T-cell (primary cell): ENCODE measurements around the gene C12orf75. TPM values are rescaled to one million over a fixed set of nuclear protein-coding genes. Genes with fewer than 3 reads are reported as not detected.
"Not testable (repeated sequence)": the region's sequence is repeated elsewhere in the genome, so short reads cannot be mapped to it uniquely, and the experiment has no call there.

Experiments used
- ATAC-seq, 4 experiments: fragments of 200-7000 bp in 3 of 4; fragments of 150-1000 bp in 1 of 4; cut with Tn5 transposase; replicated peaks in 1 of 4; 1 replicate in 3 of 4; 2 replicates in 1 of 4; pipeline ENCODE4 v1.10.0; 2021; ENCODE audit warnings: moderate library complexity in 3 of 4, mild to moderate bottlenecking in 2 of 4, moderate number of reproducible peaks in 1 of 4
- CTCF ChIA-PET, 2 donors: fragments of 300-600 bp; sonication (Branson Sonifier 250); formaldehyde crosslinking; loops; one replicate each; lab custom pipeline; 2022; ENCODE audit warnings: antibody characterized with exemption in 2 of 2; lab: Charles Lee
- POLR2A ChIA-PET, 2 donors: fragments of 300-600 bp; sonication (Branson Sonifier 250); formaldehyde crosslinking; loops; one replicate each; lab custom pipeline; 2022; ENCODE audit warnings: antibody characterized with exemption in 2 of 2; lab: Charles Lee
- DNase-seq, 35 experiments: peaks; one replicate each; pipeline versions ENCODE4 v3.0.0 to v3.0.0-alpha.2; 2013 to 2023
- H3K27ac ChIP-seq: one replicate; pipeline ENCODE4 v1.5.1; 2013; ENCODE audit warnings: low read length
- H3K27me3 ChIP-seq, 2 experiments: replicated peaks in 1 of 2; 1 replicate in 1 of 2; 2 replicates in 1 of 2; pipeline versions ENCODE4 v1.6.1 to v1.7.0; 2013; ENCODE audit warnings: low read length in 1 of 2, mixed read lengths in 1 of 2; ENCODE audit not compliant: control insufficient read depth in 2 of 2, insufficient read depth in 2 of 2; ENCODE audit errors: extremely low read depth in 1 of 2
- H3K36me3 ChIP-seq, 2 donors: 1 replicate in 1 of 2; 2 replicates in 1 of 2; pipeline versions ENCODE4 v1.6.1 to v1.7.0; 2013; ENCODE audit warnings: low read length in 1 of 2; ENCODE audit not compliant: control insufficient read depth in 2 of 2, insufficient read depth in 1 of 2; ENCODE audit errors: extremely low read depth in 1 of 2
- H3K4me1 ChIP-seq, 2 experiments: 1 replicate in 1 of 2; 2 replicates in 1 of 2; pipeline versions ENCODE4 v1.6.1 to v1.7.0; 2013; ENCODE audit warnings: low read length in 2 of 2, mixed read lengths in 1 of 2; ENCODE audit not compliant: insufficient read depth in 2 of 2, control insufficient read depth in 1 of 2; ENCODE audit errors: extremely low read depth in 1 of 2
- H3K4me3 ChIP-seq, 2 donors: 1 replicate in 1 of 2; 2 replicates in 1 of 2; pipeline versions ENCODE4 v1.5.1 to v1.7.0; 2013; ENCODE audit warnings: mild to moderate bottlenecking in 2 of 2, low read length in 1 of 2, moderate library complexity in 1 of 2; ENCODE audit not compliant: control insufficient read depth in 1 of 2; ENCODE audit errors: extremely low read depth in 1 of 2
- H3K9me3 ChIP-seq: 2 replicates; pipeline ENCODE4 v1.7.0; 2013
- H3K27ac Mint-ChIP-seq, 2 donors: one replicate each; pipeline ENCODE4 v1.8.0; 2020 to 2021; ENCODE audit warnings: mild to moderate bottlenecking in 2 of 2, mixed read lengths in 2 of 2
- H3K27me3 Mint-ChIP-seq, 2 donors: one replicate each; pipeline ENCODE4 v1.8.0; 2021 to 2022; ENCODE audit warnings: mixed read lengths in 2 of 2
- H3K36me3 Mint-ChIP-seq: one replicate; pipeline ENCODE4 v1.8.0; 2021; ENCODE audit warnings: mixed read lengths
- H3K4me1 Mint-ChIP-seq, 3 donors: one replicate each; pipeline ENCODE4 v1.8.0; 2020 to 2022; ENCODE audit warnings: mixed read lengths in 3 of 3, mild to moderate bottlenecking in 1 of 3
- H3K4me3 Mint-ChIP-seq, 3 donors: one replicate each; pipeline ENCODE4 v1.8.0; 2020 to 2022; ENCODE audit warnings: mild to moderate bottlenecking in 3 of 3, mixed read lengths in 3 of 3, moderate library complexity in 3 of 3
- H3K9me3 Mint-ChIP-seq, 3 donors: one replicate each; pipeline ENCODE4 v1.8.0; 2020 to 2022; ENCODE audit warnings: mixed read lengths in 3 of 3
- WGBS: methylation state at CpG from one replicate; pipeline ENCODE4 v1.1.5; 2013; ENCODE audit warnings: missing lambda C conversion rate; ENCODE audit not compliant: insufficient coverage; 5-methylcytosine and 5-hydroxymethylcytosine counted together
- total RNA-seq, 35 experiments: library from RNA in 6 of 35; stranded (reverse) in 6 of 35; fragments of 120-200 nt in 1 of 35; gene quantifications; one replicate each; pipeline versions ENCODE4 v1.2.1 to v1.2.4 and lab custom pipeline; 2013 to 2026

C12orf75 gene
- total RNA-seq, 5 donors from 2014 or later (not counting 1 experiment from before 2014, with no cell fraction given): 14.9 to 50.1 (median 20.2) TPM

GRCh38 chr12:105336411-105336810 is 5.9 kb downstream of the C12orf75 start:
- Mint-ChIP-seq H3K27ac (no peak overlapping the region), H3K9me3 (peaks cover 5 to 6% (median 6%) of the 10 kb centered on the region in 3 donors), H3K4me1 (peaks cover 48 to 54% (median 51%) of the 10 kb centered on the region in 3 donors), H3K27me3 (no peaks in the 10 kb centered on the region), H3K36me3 (peaks cover 19% of the 10 kb centered on the region), H3K4me3 (no peak overlapping the region)
- Histone ChIP-seq H3K27ac (no peak overlapping the region), H3K4me3 (no peak overlapping the region), H3K4me1 (peaks cover 18% of the 10 kb centered on the region in 2 experiments), H3K9me3 (no peaks in the 10 kb centered on the region), H3K36me3 (peaks cover 3 to 4% of the 10 kb centered on the region in 2 donors), H3K27me3 (no peaks in the 10 kb centered on the region)
- ChIA-PET POLR2A (no interaction called here), CTCF (no interaction called here)
- DNase-seq (no peak), ATAC-seq (no peak)
- WGBS: 96% methylated on average over 6 of the region's 7 CpGs

GRCh38 chr12:105337391-105337790 is 6.9 kb downstream of the C12orf75 start:
- Histone ChIP-seq H3K27ac (no peak overlapping the region), H3K4me3 (no peak overlapping the region), H3K4me1 (peaks cover 8 to 9% of the 10 kb centered on the region in 2 experiments), H3K27me3 (no peaks in the 10 kb centered on the region), H3K36me3 (peaks cover 3 to 4% of the 10 kb centered on the region in 2 donors), H3K9me3 (no peaks in the 10 kb centered on the region)
- 100% methylated on average over 2 of the region's 3 CpGs for WGBS
- no peak overlapping the region for H3K4me3 Mint-ChIP-seq
- ATAC-seq: no peak
- H3K27me3 Mint-ChIP-seq: no peaks in the 10 kb centered on the region
- no peak for DNase-seq
- peaks cover 25% of the 10 kb centered on the region for H3K36me3 Mint-ChIP-seq
- ChIA-PET POLR2A (no interaction called here), CTCF (no interaction called here)
- H3K27ac Mint-ChIP-seq: no peak overlapping the region
- H3K4me1 Mint-ChIP-seq: peaks cover 39 to 44% (median 42%) of the 10 kb centered on the region in 3 donors
- peaks cover 5 to 10% (median 6%) of the 10 kb centered on the region in 3 donors for H3K9me3 Mint-ChIP-seq

- Mint-ChIP-seq H3K4me3 (no peak overlapping the region), H3K27ac (no peak overlapping the region), H3K27me3 (no peaks in the 10 kb centered on the region), H3K4me1 (peaks cover 29 to 33% (median 31%) of the 10 kb centered on the region in 3 donors), H3K9me3 (peaks cover 5 to 10% (median 6%) of the 10 kb centered on the region in 3 donors), H3K36me3 (peaks cover 25% of the 10 kb centered on the region)
- Histone ChIP-seq H3K36me3 (peaks cover 3 to 4% of the 10 kb centered on the region in 2 donors), H3K9me3 (no peaks in the 10 kb centered on the region), H3K27ac (no peak overlapping the region), H3K4me1 (peaks cover 0 to 3% of the 10 kb centered on the region in 2 experiments), H3K4me3 (no peak overlapping the region), H3K27me3 (no peaks in the 10 kb centered on the region)
- ChIA-PET POLR2A (interaction anchor here (0.6 to 0.8 kb wide), 2 partner anchors 42 to 859 kb away, joined by 4 to 5 read pairs; no protein-coding TSS in a partner anchor), CTCF (interaction anchor here in 1 of 2 donors (0.7 kb wide), 1 partner anchor 44 kb away, joined by 3 read pairs; no protein-coding TSS in a partner anchor)
- DNase-seq (no peak), ATAC-seq (no peak)
- no CpG with 5 or more reads among the region's 1 CpG for WGBS
Observed at GRCh38 chr12:105338966-105339365, 8.5 kb downstream of the C12orf75 start.

- Histone ChIP-seq H3K27me3 (no peaks in the 10 kb centered on the region), H3K4me3 (no peak overlapping the region), H3K27ac (no peak overlapping the region), H3K36me3 (peaks cover 3 to 4% of the 10 kb centered on the region in 2 donors), H3K4me1 (no peaks in the 10 kb centered on the region), H3K9me3 (no peaks in the 10 kb centered on the region)
- Mint-ChIP-seq H3K27ac (no peak overlapping the region), H3K9me3 (peaks cover 5 to 10% (median 6%) of the 10 kb centered on the region in 3 donors), H3K4me1 (peaks cover 12 to 16% (median 13%) of the 10 kb centered on the region in 3 donors), H3K36me3 (peaks cover 25% of the 10 kb centered on the region), H3K4me3 (no peak overlapping the region), H3K27me3 (no peaks in the 10 kb centered on the region)
- CTCF ChIA-PET: no interaction called here
- POLR2A ChIA-PET: no interaction called here
- DNase-seq: no peak
- no CpG with 5 or more reads among the region's 2 CpGs for whole genome bisulfite sequencing
- ATAC-seq: no peak
Observed at GRCh38 chr12:105341010-105341409, 10.5 kb downstream of the C12orf75 start.

GRCh38 chr12:105341620-105342019 is 11.1 kb downstream of the C12orf75 start:
- H3K36me3 ChIP-seq, H3K27me3 Mint-ChIP-seq, H3K27ac Mint-ChIP-seq, H3K4me3 Mint-ChIP-seq, H3K9me3 ChIP-seq, H3K4me1 ChIP-seq, H3K27ac ChIP-seq, CTCF ChIA-PET, POLR2A ChIA-PET, H3K4me3 ChIP-seq, ATAC-seq, DNase-seq, H3K27me3 ChIP-seq: not testable (repeated sequence)
- Mint-ChIP-seq H3K9me3 (peaks cover 5 to 10% (median 6%) of the 10 kb centered on the region in 3 donors), H3K36me3 (peaks cover 25% of the 10 kb centered on the region), H3K4me1 (peaks cover 7 to 11% (median 7%) of the 10 kb centered on the region in 3 donors)
- WGBS: no CpG with 5 or more reads among the region's 1 CpG

DNA sequence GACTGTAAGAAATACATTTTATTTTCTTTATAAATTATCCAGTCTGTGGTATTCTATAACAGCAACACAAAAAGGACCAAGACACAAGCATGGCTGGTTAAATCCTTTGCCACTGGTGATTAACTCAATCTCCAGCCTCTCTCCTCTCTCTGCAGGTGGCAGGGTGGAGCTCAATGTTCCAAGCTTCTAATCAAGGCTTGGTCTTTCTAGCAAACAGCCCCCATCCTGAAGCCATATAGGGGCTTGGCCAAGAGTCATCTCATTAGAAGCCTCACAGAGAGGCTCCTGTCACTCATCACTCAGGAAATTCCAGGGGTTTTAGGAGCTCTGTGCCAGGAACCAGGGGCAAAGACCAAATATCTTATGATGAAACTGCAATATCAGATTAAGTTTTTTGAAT is 12.0 kb downstream of the C12orf75 start:
- Mint-ChIP-seq H3K4me3 (no peak overlapping the region), H3K9me3 (peaks cover 5 to 10% (median 6%) of the 10 kb centered on the region in 3 donors), H3K27ac (no peak overlapping the region), H3K27me3 (no peaks in the 10 kb centered on the region), H3K4me1 (peaks cover 2 to 9% (median 3%) of the 10 kb centered on the region in 3 donors), H3K36me3 (peaks cover 22% of the 10 kb centered on the region)
- Histone ChIP-seq H3K27ac (no peak overlapping the region), H3K9me3 (no peaks in the 10 kb centered on the region), H3K36me3 (peaks cover 3 to 4% of the 10 kb centered on the region in 2 donors), H3K4me1 (no peaks in the 10 kb centered on the region), H3K27me3 (no peaks in the 10 kb centered on the region), H3K4me3 (no peak overlapping the region)
- POLR2A ChIA-PET: interaction anchor here in 1 of 2 donors (1.2 kb wide), 1 partner anchor 10 kb away, joined by 4 read pairs; no protein-coding TSS in a partner anchor
- CTCF ChIA-PET: no interaction called here
- no peak for DNase-seq
- ATAC-seq: no peak
